H9 (cell line): ENCODE data around the gene AOC1. TPM values are rescaled to one million over a fixed set of nuclear protein-coding genes. Genes with fewer than 3 reads are reported as not detected.
"Not testable (repeated sequence)": the region's sequence is repeated elsewhere in the genome, so short reads cannot be mapped to it uniquely, and the experiment has no call there.

ENCODE experiments used
- DNase-seq: peaks from one replicate; pipeline ENCODE4 v3.0.0-alpha.2; 2017
- H2AFZ ChIP-seq: one replicate; pipeline ENCODE4 v1.6.1; 2013; ENCODE audit warnings: mild to moderate bottlenecking, low read length, control low read depth, moderate library complexity
- H2AK5ac ChIP-seq: 2 replicates; pipeline ENCODE4 v1.6.1; 2013; ENCODE audit warnings: low read length, control low read depth, mixed read lengths; ENCODE audit not compliant: insufficient read length
- H2BK120ac ChIP-seq: one replicate; pipeline ENCODE4 v1.6.1; 2013; ENCODE audit warnings: low read depth, mild to moderate bottlenecking, low read length, control low read depth, inconsistent platforms; ENCODE audit not compliant: poor library complexity, severe bottlenecking
- H2BK12ac ChIP-seq: 2 replicates; pipeline ENCODE4 v1.6.1; 2013; ENCODE audit warnings: low read length, control low read depth, mixed read lengths, low read depth; ENCODE audit not compliant: insufficient read length
- H2BK15ac ChIP-seq: 2 replicates; pipeline ENCODE4 v1.6.1; 2013; ENCODE audit warnings: low read depth, low read length, control low read depth
- H2BK20ac ChIP-seq: one replicate; pipeline ENCODE4 v1.6.1; 2013; ENCODE audit warnings: low read depth, mild to moderate bottlenecking, low read length, control low read depth, inconsistent platforms; ENCODE audit not compliant: poor library complexity, severe bottlenecking
- H2BK5ac ChIP-seq: 2 replicates; pipeline ENCODE4 v1.6.1; 2013; ENCODE audit warnings: low read length, control low read depth, mixed read lengths; ENCODE audit not compliant: insufficient read length
- H3K14ac ChIP-seq: 2 replicates; pipeline ENCODE4 v1.6.1; 2013; ENCODE audit warnings: low read length, control low read depth; ENCODE audit not compliant: insufficient read depth
- H3K18ac ChIP-seq: 2 replicates; pipeline ENCODE4 v1.6.1; 2013; ENCODE audit warnings: low read depth, mild to moderate bottlenecking, mixed read lengths, low read length, control low read depth; ENCODE audit not compliant: insufficient read length
- H3K23ac ChIP-seq: 2 replicates; pipeline ENCODE4 v1.6.1; 2013; ENCODE audit warnings: low read length, control low read depth, mixed read lengths, low read depth; ENCODE audit not compliant: insufficient read length
- H3K23me2 ChIP-seq: 2 replicates; pipeline ENCODE4 v1.6.1; 2013; ENCODE audit warnings: low read depth, mild to moderate bottlenecking, mixed read lengths, low read length, control low read depth; ENCODE audit not compliant: insufficient read length, poor library complexity, severe bottlenecking
- H3K27ac ChIP-seq: 2 replicates; pipeline ENCODE4 v1.5.1; 2013; ENCODE audit warnings: low read length, control low read depth, mixed read lengths, low read depth; ENCODE audit not compliant: insufficient read length
- H3K27me3 ChIP-seq: 2 replicates; pipeline ENCODE4 v1.6.1; 2013; ENCODE audit warnings: low read length, control low read depth, inconsistent platforms; ENCODE audit not compliant: insufficient read depth
- H3K4ac ChIP-seq: 2 replicates; pipeline ENCODE4 v1.6.1; 2013; ENCODE audit warnings: low read depth, mild to moderate bottlenecking, control low read depth, inconsistent platforms, low read length, moderate library complexity
- H3K4me1 ChIP-seq: 2 replicates; pipeline ENCODE4 v1.6.1; 2013; ENCODE audit warnings: low read length, control low read depth, inconsistent platforms; ENCODE audit not compliant: insufficient read depth
- H3K4me2 ChIP-seq: 2 replicates; pipeline ENCODE4 v1.6.1; 2013; ENCODE audit warnings: low read length, control low read depth, mixed read lengths; ENCODE audit not compliant: insufficient read length, insufficient read depth
- H3K56ac ChIP-seq: 2 replicates; pipeline ENCODE4 v1.6.1; 2013; ENCODE audit warnings: low read depth, mild to moderate bottlenecking, mixed read lengths, low read length, control low read depth; ENCODE audit not compliant: insufficient read length
- H3K79me1 ChIP-seq: 2 replicates; pipeline ENCODE4 v1.6.1; 2013; ENCODE audit warnings: low read depth, mild to moderate bottlenecking, moderate library complexity, low read length, control low read depth, inconsistent platforms; ENCODE audit not compliant: insufficient read depth, poor library complexity, severe bottlenecking
- H3K79me2 ChIP-seq: 2 replicates; pipeline ENCODE4 v1.6.1; 2013; ENCODE audit warnings: low read length, control low read depth, inconsistent platforms; ENCODE audit not compliant: insufficient read depth
- H3K9ac ChIP-seq: 2 replicates; pipeline ENCODE4 v1.6.1; 2013; ENCODE audit warnings: low read length, control low read depth, mixed read lengths; ENCODE audit not compliant: insufficient read length; ENCODE audit errors: extremely low read depth
- H3K9me3 ChIP-seq: one replicate; pipeline ENCODE4 v1.6.1; 2013; ENCODE audit warnings: low read depth, low read length, inconsistent platforms; ENCODE audit not compliant: control insufficient read depth
- H3T11ph ChIP-seq: one replicate; pipeline ENCODE4 v1.6.1; 2013; ENCODE audit warnings: mild to moderate bottlenecking, low read length, control low read depth, inconsistent platforms
- H4K20me1 ChIP-seq: one replicate; pipeline ENCODE4 v1.6.1; 2013; ENCODE audit not compliant: control insufficient read depth, insufficient read length, insufficient read depth
- H4K5ac ChIP-seq: 2 replicates; pipeline ENCODE4 v1.6.1; 2013; ENCODE audit warnings: low read depth, mild to moderate bottlenecking, mixed read lengths, low read length, control low read depth; ENCODE audit not compliant: insufficient read length
- H4K8ac ChIP-seq: replicated peaks from 2 replicates; pipeline ENCODE4 v1.6.1; 2013; ENCODE audit warnings: low read length, control low read depth, mixed read lengths, low read depth; ENCODE audit not compliant: insufficient read length
- H4K91ac ChIP-seq: 2 replicates; pipeline ENCODE4 v1.6.1; 2013; ENCODE audit warnings: low read depth, mild to moderate bottlenecking, moderate library complexity, mixed read lengths, low read length, control low read depth; ENCODE audit not compliant: insufficient read length
- H3K27ac Mint-ChIP-seq, 3 experiments: 2 replicates in 2 of 3; 3 replicates in 1 of 3; pipeline ENCODE4 v1.8.0; 2020 to 2021; ENCODE audit warnings: mixed read lengths in 3 of 3, mild to moderate bottlenecking in 1 of 3, moderate library complexity in 1 of 3
- H3K27me3 Mint-ChIP-seq: 2 replicates; pipeline ENCODE4 v1.8.0; 2021; ENCODE audit warnings: low read depth, mild to moderate bottlenecking, moderate library complexity, mixed read lengths
- H3K36me3 Mint-ChIP-seq, 3 experiments: 2 replicates in 2 of 3; 3 replicates in 1 of 3; pipeline ENCODE4 v1.8.0; 2020 to 2021; ENCODE audit warnings: low read depth in 3 of 3, mixed read lengths in 3 of 3; ENCODE audit not compliant: insufficient read depth in 1 of 3
- H3K4me1 Mint-ChIP-seq, 2 experiments: 2 replicates each; pipeline ENCODE4 v1.8.0; 2020; ENCODE audit warnings: mixed read lengths in 2 of 2
- H3K4me3 Mint-ChIP-seq, 2 experiments: 2 replicates in 1 of 2; 3 replicates in 1 of 2; pipeline ENCODE4 v1.8.0; 2020 to 2021; ENCODE audit warnings: mild to moderate bottlenecking in 2 of 2, mixed read lengths in 2 of 2, moderate library complexity in 1 of 2
- H3K9me3 Mint-ChIP-seq, 2 experiments: 2 replicates in 1 of 2; 3 replicates in 1 of 2; pipeline ENCODE4 v1.8.0; 2020; ENCODE audit warnings: mild to moderate bottlenecking in 2 of 2, mixed read lengths in 2 of 2, moderate library complexity in 1 of 2
- CTCF ChIP-seq: fragments of 200-600 bp; sonication (generic); conservative IDR thresholded peaks from 3 replicates; pipeline ENCODE4 v1.8.0; 2021; ENCODE audit warnings: antibody characterized with exemption, mild to moderate bottlenecking
- WGBS: extraction: QIAGEN DNeasy Blood & Tissue Kit; methylation state at CpG from one replicate; pipeline ENCODE4 v1.1.7; 2013; ENCODE audit warnings: missing lambda C conversion rate, low lambda C conversion rate, mixed read lengths; ENCODE audit not compliant: insufficient read length; ENCODE audit errors: extremely low coverage; 5-methylcytosine and 5-hydroxymethylcytosine counted together
- total RNA-seq: library from RNA; stranded (reverse); gene quantifications from 2 replicates; pipeline ENCODE4 v1.2.1, GENCODE V29; 2021

Gene AOC1
- total RNA-seq, 1 experiment from 2014 or later, result 0.28 TPM

GRCh38 chr7:150909200-150909995, 57.1 kb downstream of the AOC1 start:
- DNase-seq, result no peak

GRCh38 chr7:150910305-150910995, 58.1 kb downstream of the AOC1 start:
- WGBS, result no CpG with 5 or more reads among the region's 8 CpGs
- not testable (repeated sequence) for H2AFZ ChIP-seq, H3K27me3 ChIP-seq, H3K9ac ChIP-seq, H3K23me2 ChIP-seq, H3K18ac ChIP-seq, H3K23ac ChIP-seq, H4K91ac ChIP-seq, H3K27ac Mint-ChIP-seq, H3K9me3 Mint-ChIP-seq, H4K8ac ChIP-seq, H3K36me3 Mint-ChIP-seq, H3K14ac ChIP-seq, H2BK5ac ChIP-seq, H3K4ac ChIP-seq, H2BK120ac ChIP-seq, H2BK15ac ChIP-seq, H3K56ac ChIP-seq, H2BK20ac ChIP-seq, H3K79me2 ChIP-seq, H4K5ac ChIP-seq, H4K20me1 ChIP-seq, H3K4me2 ChIP-seq, H3K4me3 Mint-ChIP-seq, H3K79me1 ChIP-seq, H3K27ac ChIP-seq, DNase-seq, H3T11ph ChIP-seq, H3K4me1 ChIP-seq, H2AK5ac ChIP-seq, H2BK12ac ChIP-seq, H3K9me3 ChIP-seq
- peaks cover 14 to 15% of the 10 kb centered on the region in 2 experiments for H3K4me1 Mint-ChIP-seq
- H3K27me3 Mint-ChIP-seq, result peaks cover 57% of the 10 kb centered on the region

More at GRCh38 chr7:150909200-150909995, 57.1 kb downstream of the AOC1 start:
- H4K91ac ChIP-seq, result no peak overlapping the region
- H2BK12ac ChIP-seq, result no peak overlapping the region
- H3K27me3 ChIP-seq, result no peaks in the 10 kb centered on the region
- no peak overlapping the region for H2BK120ac ChIP-seq
- H3K23me2 ChIP-seq, result no peaks in the 10 kb centered on the region
- H3K4me1 ChIP-seq, result peaks cover 2% of the 10 kb centered on the region; the same call in 1 of the 2 replicates
- no peak overlapping the region for H2AK5ac ChIP-seq
- H2BK20ac ChIP-seq, result no peak overlapping the region
- Mint-ChIP-seq H3K4me3 (no peak overlapping the region), H3K9me3 (peaks cover 0 to 3% of the 10 kb centered on the region in 2 experiments; a peak in 2 of 5 replicates), H3K27me3 (peaks cover 54% of the 10 kb centered on the region), H3K36me3 (no peaks in the 10 kb centered on the region), H3K4me1 (peaks cover 14 to 15% of the 10 kb centered on the region in 2 experiments), H3K27ac (no peak overlapping the region)
- H3K79me1 ChIP-seq, result no peaks in the 10 kb centered on the region
- H3K79me2 ChIP-seq, result no peaks in the 10 kb centered on the region
- no peak overlapping the region for H3K27ac ChIP-seq
- no peaks in the 10 kb centered on the region for H3K9me3 ChIP-seq
- H2AFZ ChIP-seq, result no peak overlapping the region
- TF ChIP-seq CTCF, result no peak
- no peaks in the 10 kb centered on the region for H4K20me1 ChIP-seq
- H3K56ac ChIP-seq, result no peak overlapping the region
- H3T11ph ChIP-seq, result no peak overlapping the region
- H4K5ac ChIP-seq, result no peak overlapping the region
- WGBS, result no CpG with 5 or more reads among the region's 8 CpGs
- no peak overlapping the region for H3K14ac ChIP-seq
- H3K4ac ChIP-seq, result no peak overlapping the region
- no peak overlapping the region for H3K4me2 ChIP-seq
- no peak overlapping the region for H2BK5ac ChIP-seq
- no peak overlapping the region for H2BK15ac ChIP-seq
- no peak overlapping the region for H3K23ac ChIP-seq
- no peak overlapping the region for H3K18ac ChIP-seq
- H3K9ac ChIP-seq, result no peak overlapping the region
- no peak overlapping the region for H4K8ac ChIP-seq
